Right lobe of liver (tissue), 6 donors: Measurements from ENCODE around the gene FCMR. TPM values are rescaled to one million over a fixed set of nuclear protein-coding genes. Genes with fewer than 3 reads are reported as not detected.

Experiments used
- ATAC-seq, 4 donors: fragments of 200-7000 bp; cut with Tn5 transposase; one replicate each; pipeline ENCODE4 v1.9.1; 2020; ENCODE audit warnings: mild to moderate bottlenecking in 4 of 4, moderate library complexity in 4 of 4
- DNase-seq, 3 donors: peaks; one replicate each; pipeline ENCODE4 v3.0.0-alpha.2; 2020
- H3K27ac ChIP-seq, 3 donors: fragments of 200-600 bp; one replicate each; pipeline ENCODE4 v1.8.0; 2022
- H3K27me3 ChIP-seq, 2 donors: fragments of 200-600 bp; one replicate each; pipeline ENCODE4 v1.8.0; 2022
- H3K36me3 ChIP-seq, 4 donors: fragments of 200-600 bp; sonication (generic) in 1 of 4; one replicate each; pipeline versions ENCODE4 v1.5.1 to v1.8.0; 2017 to 2022; ENCODE audit warnings: control low read depth in 1 of 4
- H3K4me1 ChIP-seq, 4 donors: fragments of 200-600 bp; sonication (generic) in 1 of 4; one replicate each; pipeline versions ENCODE4 v1.5.1 to v1.8.0; 2017 to 2022; ENCODE audit warnings: control low read depth in 1 of 4
- H3K4me3 ChIP-seq, 3 donors: fragments of 200-600 bp; one replicate each; pipeline ENCODE4 v1.8.0; 2022
- H3K9me3 ChIP-seq, 4 donors: fragments of 200-600 bp; sonication (generic) in 1 of 4; one replicate each; pipeline versions ENCODE4 v1.5.1 to v1.8.0; 2017 to 2022; ENCODE audit warnings: control low read depth in 1 of 4
- CTCF ChIP-seq, 4 donors: fragments of 200-600 bp in 3 of 4; fragments of 450-650 bp in 1 of 4; IDR thresholded peaks; one replicate each; pipeline versions ENCODE4 v1.5.1 to v1.8.0; 2016 to 2022; ENCODE audit warnings: antibody characterized with exemption in 4 of 4, mild to moderate bottlenecking in 2 of 4
- POLR2A ChIP-seq: fragments of 450-650 bp; IDR thresholded peaks from one replicate; pipeline ENCODE4 v1.6.1; 2017; ENCODE audit warnings: antibody characterized with exemption, mild to moderate bottlenecking
- WGBS: methylation state at CpG from one replicate; pipeline ENCODE4 v1.1.6; 2018; ENCODE audit warnings: low coverage, low lambda C conversion rate; ENCODE audit not compliant: insufficient coverage; ENCODE audit errors: missing lambda C conversion rate; 5-methylcytosine and 5-hydroxymethylcytosine counted together
- intact Hi-C, 2 donors: fragments of 100-400 bp; cut with DNase I; formaldehyde crosslinking; loops; one replicate each; pipeline versions ENCODE4 v1.11.2 to v1.14.1; 2022
- total RNA-seq, 6 experiments: library from RNA; depleted of rRNA in 2 of 6; stranded (reverse); fragments of >200 nt in 2 of 6; fragmentation: NEBNext Ultra II Directional in 3 of 6; extraction: Animal tissue kit (Norgen Biotek cat#: 25700) in 3 of 6; gene quantifications; one replicate each; pipeline versions ENCODE4 v1.1.0 to v1.2.4, GENCODE V29; 2016 to 2023
- donor health status: DM: no; HTN: yes; CAD: no.
- donor health status: DM: no; HTN: no; CAD: no.
- donor health status: DM: no; HTN: no; CAD: no.
- donor health status: DM: no; HTN: yes; CAD: no.
- donor health status: DM: no; HTN: yes; CAD: no.

The FCMR gene
- total RNA-seq, 6 experiments from 2014 or later = 0.80 to 3.2 (median 1.4) TPM

DNA sequence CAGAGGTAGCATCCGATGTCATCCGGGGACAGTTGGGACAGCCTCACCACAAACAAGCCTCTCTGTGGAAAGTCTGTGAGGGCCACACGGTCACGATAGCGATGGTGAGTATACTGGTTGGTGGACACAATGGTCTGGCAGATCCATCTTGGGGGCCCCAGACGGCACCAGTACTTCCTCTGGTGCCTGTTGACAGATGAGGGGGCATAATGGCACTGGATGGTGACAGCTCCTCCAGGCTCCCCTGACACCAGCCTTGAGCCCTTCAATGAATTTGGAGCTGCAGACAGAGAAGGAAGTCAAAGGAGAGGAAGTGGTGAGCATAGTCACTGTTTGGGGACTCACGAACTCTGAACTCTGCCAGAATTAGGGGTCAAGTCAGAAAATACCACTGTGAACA lies 40.5 kb upstream of the FCMR start:
- Histone ChIP-seq H3K4me3 (no peak overlapping the region), H3K36me3 (no peaks in the 10 kb centered on the region), H3K27ac (no peak overlapping the region), H3K9me3 (no peaks in the 10 kb centered on the region), H3K4me1 (no peaks in the 10 kb centered on the region), H3K27me3 (no peaks in the 10 kb centered on the region)
- ATAC-seq = peak in 2 of 4 donors; percentile 28 to 51
- intact Hi-C loops = no loop called here
- DNase-seq = no peak
- no peak for TF ChIP-seq POLR2A
- TF ChIP-seq CTCF (IDR thresholded peaks at IDR 0.05) = no peak
- WGBS = 83% methylated on average over 6 of the region's 7 CpGs

DNA sequence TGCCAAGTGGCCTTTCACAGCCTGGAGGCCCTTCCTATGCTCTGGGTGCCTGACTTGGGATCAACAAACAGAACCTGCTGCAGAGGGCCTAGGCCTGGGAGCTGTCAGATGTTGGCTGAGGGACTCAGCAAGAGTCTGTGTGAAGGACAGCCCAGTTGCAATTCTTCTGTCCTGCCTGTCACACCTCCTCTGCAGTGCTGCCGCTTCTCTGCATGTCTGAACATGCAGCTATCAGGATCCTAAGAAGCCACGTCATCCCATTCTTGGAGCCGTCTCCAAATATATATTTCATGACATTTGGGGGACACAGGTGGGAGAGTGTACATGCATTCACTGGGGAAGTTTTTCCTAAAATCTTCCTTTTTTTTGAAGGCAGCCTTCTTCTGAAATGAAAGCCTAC lies 39.9 kb upstream of the FCMR start:
- Histone ChIP-seq H3K4me1 (no peaks in the 10 kb centered on the region), H3K36me3 (no peaks in the 10 kb centered on the region), H3K27me3 (no peaks in the 10 kb centered on the region), H3K9me3 (no peaks in the 10 kb centered on the region), H3K4me3 (no peak overlapping the region), H3K27ac (no peak overlapping the region)
- intact Hi-C loops = no loop called here
- ATAC-seq = no peak
- WGBS = 80% methylated on average over 1 of the region's 3 CpGs
- DNase-seq = no peak
- no peak for TF ChIP-seq CTCF (IDR thresholded peaks at IDR 0.05)
- TF ChIP-seq POLR2A = no peak

- ATAC-seq (no peak), DNase-seq (no peak)
- Histone ChIP-seq H3K4me1 (peaks cover 0 to 7% (median under 1%) of the 10 kb centered on the region in 4 donors), H3K27me3 (no peaks in the 10 kb centered on the region), H3K4me3 (no peak overlapping the region), H3K27ac (no peak overlapping the region), H3K9me3 (no peaks in the 10 kb centered on the region), H3K36me3 (no peaks in the 10 kb centered on the region)
- TF ChIP-seq POLR2A (no peak), CTCF (IDR thresholded peaks at IDR 0.05) (no peak)
- intact Hi-C loops = no loop called here
- 80% methylated on average over 1 of the region's 6 CpGs for WGBS
Observed at GRCh38 chr1:206960676-206961386, 39.1 kb upstream of the FCMR start.

DNA sequence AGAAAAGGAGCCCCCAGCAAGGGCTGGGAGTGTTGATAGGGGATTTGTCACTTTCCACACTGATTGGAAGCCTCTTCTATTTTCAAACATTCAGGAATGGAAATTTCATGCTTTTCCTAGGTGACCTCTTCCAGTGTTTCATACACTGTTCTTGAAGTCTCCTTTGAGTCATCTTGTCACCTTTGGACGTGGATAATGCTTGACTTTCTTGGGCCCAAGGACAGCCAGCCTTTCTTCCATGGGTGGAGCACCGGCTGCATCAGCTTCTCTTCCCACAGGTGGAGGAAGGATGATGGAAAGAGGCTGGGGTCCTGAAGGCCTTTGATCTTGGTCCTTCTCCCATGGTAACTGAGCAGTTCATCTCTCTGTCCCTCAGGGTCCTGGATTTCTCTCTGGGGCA lies 36.4 kb upstream of the FCMR start:
- 80% methylated on average over 1 of the region's 2 CpGs for WGBS

More for the DNA sequence above, 36.4 kb upstream of the FCMR start:
- peaks cover 0 to 34% (median 14%) of the 10 kb centered on the region in 4 donors for H3K4me1 ChIP-seq
- ATAC-seq (no peak), DNase-seq (no peak)
- intact Hi-C loops = no loop called here
- no peaks in the 10 kb centered on the region for H3K36me3 ChIP-seq
- no peak overlapping the region for H3K27ac ChIP-seq
- H3K9me3 ChIP-seq = no peaks in the 10 kb centered on the region
- TF ChIP-seq POLR2A = no peak
- no peak for TF ChIP-seq CTCF (IDR thresholded peaks at IDR 0.05)
- no peaks in the 10 kb centered on the region for H3K27me3 ChIP-seq
- H3K4me3 ChIP-seq = no peak overlapping the region
